SH-SY5Y (cell line): ENCODE data around the gene NR1I2.

ENCODE experiments used
- GATA2 ChIP-seq: IDR thresholded peaks from 2 replicates; pipeline ENCODE4 v1.6.1; 2011; ENCODE audit warnings: mild to moderate bottlenecking, low read depth, low read length
- GATA3 ChIP-seq: IDR thresholded peaks from 2 replicates; pipeline ENCODE4 v1.6.1; 2011; ENCODE audit warnings: low read depth, mild to moderate bottlenecking, low read length, moderate library complexity

- TF ChIP-seq GATA3 (no peak), GATA2 (no peak)
Measured at GRCh38 chr3:119733812-119734211, 48.1 kb upstream of the NR1I2 start.
